GM18498 (cell line): ENCODE data around the gene TBCEL.

Experiments
- ATAC-seq: cut with Tn5 transposase; IDR thresholded peaks from one replicate; pipeline ENCODE4 v1.9.1; 2021; ENCODE audit warnings: mild to moderate bottlenecking, moderate library complexity; ENCODE audit not compliant: unreplicated experiment

The TBCEL gene

GRCh38 chr11:121134741-121135312 is 110.9 kb downstream of the TBCEL start:
- ATAC-seq, result no peak

GRCh38 chr11:121137005-121137404 is 113.1 kb downstream of the TBCEL start:
- no peak for ATAC-seq

GRCh38 chr11:121138259-121138658 is 114.4 kb downstream of the TBCEL start:
- ATAC-seq, result no peak

GRCh38 chr11:121140369-121140768 is 116.5 kb downstream of the TBCEL start:
- ATAC-seq, result no peak
